ENCODE data around the gene CFAP90.
A peak's percentile ranks its signal among the peaks of the same experiment; 100 is the strongest.

- TF ChIP-seq CTCF (IDR thresholded peaks at IDR 0.05; ENCODE audit: poor library complexity, severe bottlenecking), result no peak
- TF ChIP-seq MXI1 (conservative IDR thresholded peaks at IDR 0.05; ENCODE audit: poor library complexity, severe bottlenecking), result no peak
- TF ChIP-seq EP300 (conservative IDR thresholded peaks at IDR 0.05; ENCODE audit: poor library complexity, severe bottlenecking), result no peak
- TF ChIP-seq EZH2 (IDR thresholded peaks at IDR 0.05; ENCODE audit: borderline replicate concordance, insufficient read depth, low read length, poor library complexity, severe bottlenecking), result no peak
- TF ChIP-seq POLR2AphosphoS5 (IDR thresholded peaks at IDR 0.05), result peak; percentile 64
- TF ChIP-seq TAF1 (IDR thresholded peaks at IDR 0.05; ENCODE audit: low read depth), result no peak
- no peak for TF ChIP-seq RAD21 (conservative IDR thresholded peaks at IDR 0.05)
- no peak for TF ChIP-seq SMC3 (conservative IDR thresholded peaks at IDR 0.05; ENCODE audit: poor library complexity)
These were observed 57.0 kb downstream of the CFAP90 start for GRCh38 chr5:7793895-7794294.

Measured in neural cell (in vitro differentiated cells).